Tibial nerve (tissue), 4 donors: ENCODE data around the gene HSD17B8.

Experiments used
- EP300 ChIP-seq, 2 donors: sonication (generic); formaldehyde crosslinking; IDR thresholded peaks; one replicate each; pipeline ENCODE4 v1.6.1; 2017; ENCODE audit warnings: antibody characterized with exemption in 2 of 2, mild to moderate bottlenecking in 1 of 2
- TF ChIP-seq, protein P1 (sequence below), 5 experiments: fragments of 200-600 bp in 3 of 5; fragments of 450-650 bp in 2 of 5; sonication (generic) in 3 of 5; IDR thresholded peaks; one replicate each; pipeline ENCODE4 v1.5.1; 2016 to 2019; ENCODE audit warnings: antibody characterized with exemption in 5 of 5, mild to moderate bottlenecking in 3 of 5, moderate library complexity in 2 of 5

DNA sequence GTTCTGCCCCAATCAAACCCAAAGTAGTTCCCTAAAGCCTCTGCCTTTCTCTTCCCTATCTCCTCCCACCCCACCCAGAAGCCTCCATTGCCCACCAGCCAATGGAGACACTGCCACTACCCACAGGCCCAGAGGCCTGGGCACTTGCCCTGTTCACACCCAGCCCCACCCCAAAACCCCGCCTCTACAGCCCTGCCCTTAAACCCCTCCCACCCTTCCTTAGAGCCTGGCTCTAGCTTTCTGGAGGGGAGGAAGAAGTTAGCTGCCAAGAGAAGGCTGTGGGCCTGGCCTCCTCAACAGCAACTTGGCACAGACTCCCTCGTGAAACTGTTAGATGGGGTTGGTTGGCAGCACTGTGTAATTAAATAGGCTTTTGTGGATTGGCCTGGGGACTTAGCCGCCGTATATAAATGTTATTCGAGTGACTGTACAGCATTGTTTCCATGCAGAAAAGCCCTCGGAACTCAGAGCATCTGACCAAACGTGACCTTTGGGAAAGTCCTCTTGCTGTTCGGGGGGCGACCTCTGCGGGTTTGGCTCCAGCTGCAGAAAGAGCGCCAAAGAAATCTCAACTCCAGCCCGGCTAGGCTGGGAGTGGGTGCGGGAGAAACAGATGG lies 43.6 kb upstream of the HSD17B8 start:
- TF ChIP-seq EP300 (IDR thresholded peaks at IDR 0.05): peak in 1 of 2 donors; percentile 78
- TF ChIP-seq, protein P1, sequence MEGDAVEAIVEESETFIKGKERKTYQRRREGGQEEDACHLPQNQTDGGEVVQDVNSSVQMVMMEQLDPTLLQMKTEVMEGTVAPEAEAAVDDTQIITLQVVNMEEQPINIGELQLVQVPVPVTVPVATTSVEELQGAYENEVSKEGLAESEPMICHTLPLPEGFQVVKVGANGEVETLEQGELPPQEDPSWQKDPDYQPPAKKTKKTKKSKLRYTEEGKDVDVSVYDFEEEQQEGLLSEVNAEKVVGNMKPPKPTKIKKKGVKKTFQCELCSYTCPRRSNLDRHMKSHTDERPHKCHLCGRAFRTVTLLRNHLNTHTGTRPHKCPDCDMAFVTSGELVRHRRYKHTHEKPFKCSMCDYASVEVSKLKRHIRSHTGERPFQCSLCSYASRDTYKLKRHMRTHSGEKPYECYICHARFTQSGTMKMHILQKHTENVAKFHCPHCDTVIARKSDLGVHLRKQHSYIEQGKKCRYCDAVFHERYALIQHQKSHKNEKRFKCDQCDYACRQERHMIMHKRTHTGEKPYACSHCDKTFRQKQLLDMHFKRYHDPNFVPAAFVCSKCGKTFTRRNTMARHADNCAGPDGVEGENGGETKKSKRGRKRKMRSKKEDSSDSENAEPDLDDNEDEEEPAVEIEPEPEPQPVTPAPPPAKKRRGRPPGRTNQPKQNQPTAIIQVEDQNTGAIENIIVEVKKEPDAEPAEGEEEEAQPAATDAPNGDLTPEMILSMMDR (IDR thresholded peaks at IDR 0.05): no peak
